Activated naive CD8-positive, alpha-beta T cell treated with anti-CD3 and anti-CD28 coated beads for 36 hours (primary cell): Measurements from ENCODE around the gene TSPAN17. TPM values are rescaled to one million over a fixed set of nuclear protein-coding genes. Genes with fewer than 3 reads are reported as not detected.

Source experiments
- DNase-seq: peaks from one replicate; pipeline ENCODE4 v3.0.0; 2021
- H3K27ac Mint-ChIP-seq: one replicate; pipeline ENCODE4 v1.8.0; 2022; ENCODE audit warnings: mild to moderate bottlenecking, moderate library complexity, mixed read lengths
- H3K27me3 Mint-ChIP-seq: one replicate; pipeline ENCODE4 v1.8.0; 2022; ENCODE audit warnings: mild to moderate bottlenecking, mixed read lengths
- H3K36me3 Mint-ChIP-seq: one replicate; pipeline ENCODE4 v1.8.0; 2021; ENCODE audit warnings: mild to moderate bottlenecking, mixed read lengths
- H3K4me1 Mint-ChIP-seq: one replicate; pipeline ENCODE4 v1.8.0; 2021; ENCODE audit warnings: mixed read lengths
- H3K4me3 Mint-ChIP-seq: one replicate; pipeline ENCODE4 v1.8.0; 2022; ENCODE audit warnings: mild to moderate bottlenecking, moderate library complexity, mixed read lengths
- H3K9me3 Mint-ChIP-seq: one replicate; pipeline ENCODE4 v1.8.0; 2022; ENCODE audit warnings: mixed read lengths
- total RNA-seq, 2 experiments: library from RNA; stranded (reverse); gene quantifications; one replicate each; pipeline ENCODE4 v1.2.3, GENCODE V29; 2021

TSPAN17 gene
- total RNA-seq, 2 experiments from 2014 or later: 25.3 to 28.6 TPM

- no peak overlapping the region for H3K27ac Mint-ChIP-seq
- DNase-seq: no peak
- no peaks in the 10 kb centered on the region for H3K36me3 Mint-ChIP-seq
- H3K4me1 Mint-ChIP-seq: peaks cover 11% of the 10 kb centered on the region
- H3K4me3 Mint-ChIP-seq: peak overlapping the region; percentile 44
- no peaks in the 10 kb centered on the region for H3K9me3 Mint-ChIP-seq
- peaks cover 74% of the 10 kb centered on the region for H3K27me3 Mint-ChIP-seq
Measured at GRCh38 chr5:176629317-176629852, 17.9 kb upstream of the TSPAN17 start.

GRCh38 chr5:176629853-176630680 lies 17.2 kb upstream of the TSPAN17 start, which contains the start of the genes EIF4E1B and SNCB:
Gene EIF4E1B, plus strand, starts transcription at chr5:176630675. Its CDS starts 12,113 bp downstream, at chr5:176642788.
Gene SNCB, minus strand, starts transcription at chr5:176630534. Its CDS starts 880 bp downstream, at chr5:176629654.
- no peak within 1 kb of the TSS for H3K27ac Mint-ChIP-seq
- peak within 1 kb of the TSS; percentile 44 for H3K4me3 Mint-ChIP-seq
- peaks cover 78% of the 10 kb centered on the region for H3K27me3 Mint-ChIP-seq
- peak; percentile 81 for DNase-seq
- H3K4me1 Mint-ChIP-seq: peaks cover 11% of the 10 kb centered on the region
- no peaks in the 10 kb centered on the region for H3K9me3 Mint-ChIP-seq
- no peaks in the 10 kb centered on the region for H3K36me3 Mint-ChIP-seq

GRCh38 chr5:176630681-176631222 lies 16.5 kb upstream of the TSPAN17 start:
- no peak for DNase-seq
- Mint-ChIP-seq H3K36me3 (no peaks in the 10 kb centered on the region), H3K9me3 (no peaks in the 10 kb centered on the region), H3K27ac (no peak overlapping the region), H3K4me1 (peaks cover 11% of the 10 kb centered on the region), H3K27me3 (peaks cover 84% of the 10 kb centered on the region), H3K4me3 (peak overlapping the region; percentile 40)

DNA sequence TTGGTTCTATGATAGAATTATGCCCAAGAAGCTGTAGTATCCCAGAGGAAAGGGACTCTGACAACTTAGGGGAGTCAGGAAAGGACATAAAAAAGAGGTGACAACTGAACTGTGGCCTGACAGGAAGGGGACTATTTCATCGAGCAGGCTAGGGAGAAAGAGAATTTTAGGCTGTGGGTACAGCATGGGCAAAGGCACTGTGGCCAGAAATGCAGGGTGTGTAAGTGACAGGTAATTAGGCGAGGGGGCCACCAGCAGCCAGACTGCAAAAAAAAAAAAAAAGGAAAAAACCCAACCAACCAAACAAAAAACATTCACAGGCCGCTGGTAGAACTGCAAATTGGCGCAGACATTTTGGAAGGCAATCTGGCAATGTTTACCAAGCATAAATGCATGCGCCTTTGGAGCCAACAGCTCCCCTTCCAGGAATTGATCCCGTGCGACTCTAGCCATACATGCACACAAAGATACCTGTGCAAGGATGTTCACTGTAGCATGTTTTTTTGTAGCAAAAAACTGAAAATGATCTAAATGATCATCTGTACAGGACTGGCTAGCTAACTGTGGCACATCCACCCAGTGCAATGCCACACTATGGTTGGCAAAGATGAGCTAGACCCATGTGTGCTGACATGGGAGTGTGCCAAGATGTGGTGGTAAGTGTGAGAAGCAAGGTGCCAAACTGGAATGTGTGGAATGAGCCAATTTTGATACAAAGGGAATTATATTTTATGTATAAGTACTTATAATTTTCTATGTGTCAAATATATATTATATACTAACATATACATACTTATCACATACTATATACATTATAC lies 15.7 kb upstream of the TSPAN17 start:
- peaks cover 80% of the 10 kb centered on the region for H3K27me3 Mint-ChIP-seq

GRCh38 chr5:176632745-176633144 lies 14.5 kb upstream of the TSPAN17 start:
- peaks cover 11% of the 10 kb centered on the region for H3K4me1 Mint-ChIP-seq
- DNase-seq: no peak
- H3K36me3 Mint-ChIP-seq: no peaks in the 10 kb centered on the region
- no peak overlapping the region for H3K4me3 Mint-ChIP-seq
- no peaks in the 10 kb centered on the region for H3K9me3 Mint-ChIP-seq
- H3K27me3 Mint-ChIP-seq: peaks cover 71% of the 10 kb centered on the region
- no peak overlapping the region for H3K27ac Mint-ChIP-seq

More for the DNA sequence above, 15.7 kb upstream of the TSPAN17 start:
- DNase-seq: no peak
- H3K27ac Mint-ChIP-seq: no peak overlapping the region
- no peaks in the 10 kb centered on the region for H3K9me3 Mint-ChIP-seq
- H3K4me3 Mint-ChIP-seq: no peak overlapping the region
- peaks cover 11% of the 10 kb centered on the region for H3K4me1 Mint-ChIP-seq
- no peaks in the 10 kb centered on the region for H3K36me3 Mint-ChIP-seq

DNA sequence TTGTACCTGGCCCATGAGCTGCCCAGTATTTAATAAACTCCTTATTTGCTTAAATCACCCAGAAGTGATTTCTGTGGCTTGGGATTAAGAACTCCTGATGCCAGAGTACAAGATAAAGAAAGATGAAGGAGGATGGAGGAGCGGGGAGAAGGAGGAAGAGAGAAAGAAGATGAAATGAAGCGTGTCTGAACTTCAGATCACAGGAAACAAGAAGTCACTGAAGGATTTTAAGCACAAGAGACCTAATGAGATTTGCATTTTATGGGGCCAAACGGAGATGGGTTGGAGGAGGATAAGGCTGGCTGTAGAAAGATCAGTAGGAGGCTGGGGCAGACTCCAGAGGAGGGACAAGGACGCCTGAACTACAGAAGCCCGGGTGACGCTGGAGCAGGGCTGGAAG lies 13.7 kb upstream of the TSPAN17 start:
- Mint-ChIP-seq H3K27me3 (peaks cover 65% of the 10 kb centered on the region), H3K27ac (no peak overlapping the region), H3K36me3 (no peaks in the 10 kb centered on the region), H3K9me3 (no peaks in the 10 kb centered on the region), H3K4me1 (peaks cover 11% of the 10 kb centered on the region), H3K4me3 (no peak overlapping the region)
- no peak for DNase-seq

DNA sequence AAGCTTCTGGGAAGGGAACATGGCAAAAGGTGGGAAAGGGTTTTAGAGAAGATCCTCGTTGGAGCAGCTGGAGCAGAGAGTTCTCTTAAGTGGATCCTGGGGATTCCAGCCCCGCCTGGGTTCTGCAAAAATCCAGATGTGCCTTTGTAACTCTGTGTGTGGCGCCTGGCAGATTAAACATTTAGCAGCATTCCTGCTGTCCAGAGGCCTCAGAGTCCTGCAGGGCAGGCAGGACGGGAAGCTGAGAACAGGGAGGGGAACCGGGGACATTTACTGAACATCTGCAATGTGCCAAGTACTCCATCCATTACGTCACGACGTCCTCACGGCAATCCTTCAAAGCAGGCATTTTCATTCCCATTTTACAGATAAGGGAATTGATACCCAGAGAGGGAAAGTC lies 10.9 kb upstream of the TSPAN17 start:
- H3K36me3 Mint-ChIP-seq: no peaks in the 10 kb centered on the region
- no peak overlapping the region for H3K4me3 Mint-ChIP-seq
- no peak overlapping the region for H3K27ac Mint-ChIP-seq
- no peak for DNase-seq
- H3K27me3 Mint-ChIP-seq: peaks cover 39% of the 10 kb centered on the region
- H3K4me1 Mint-ChIP-seq: peaks cover 5% of the 10 kb centered on the region
- H3K9me3 Mint-ChIP-seq: no peaks in the 10 kb centered on the region

DNA sequence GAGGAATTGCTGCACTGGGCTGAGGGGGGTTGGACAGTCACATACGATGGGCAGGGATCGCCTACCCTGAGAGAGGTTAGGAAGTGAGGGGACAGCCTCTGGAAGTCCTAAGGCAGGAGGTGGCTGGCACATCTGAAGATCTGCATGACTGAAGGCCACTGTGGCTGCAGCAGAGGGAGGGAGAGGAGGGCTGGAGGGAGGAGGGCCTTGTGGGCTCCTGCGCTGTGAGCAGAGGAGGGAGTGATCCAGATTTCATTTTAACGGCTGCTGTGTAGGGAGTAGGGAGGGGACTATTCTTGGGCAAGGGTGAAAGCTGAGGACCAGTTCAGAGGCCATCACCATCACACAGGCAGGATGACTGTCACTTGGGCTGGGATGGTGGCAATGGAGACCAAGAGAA lies 9.7 kb upstream of the TSPAN17 start:
- H3K27ac Mint-ChIP-seq: no peak overlapping the region
- DNase-seq: no peak
- no peaks in the 10 kb centered on the region for H3K36me3 Mint-ChIP-seq
- no peaks in the 10 kb centered on the region for H3K9me3 Mint-ChIP-seq
- peaks cover 29% of the 10 kb centered on the region for H3K27me3 Mint-ChIP-seq
- peaks cover 5% of the 10 kb centered on the region for H3K4me1 Mint-ChIP-seq
- H3K4me3 Mint-ChIP-seq: no peak overlapping the region

DNA sequence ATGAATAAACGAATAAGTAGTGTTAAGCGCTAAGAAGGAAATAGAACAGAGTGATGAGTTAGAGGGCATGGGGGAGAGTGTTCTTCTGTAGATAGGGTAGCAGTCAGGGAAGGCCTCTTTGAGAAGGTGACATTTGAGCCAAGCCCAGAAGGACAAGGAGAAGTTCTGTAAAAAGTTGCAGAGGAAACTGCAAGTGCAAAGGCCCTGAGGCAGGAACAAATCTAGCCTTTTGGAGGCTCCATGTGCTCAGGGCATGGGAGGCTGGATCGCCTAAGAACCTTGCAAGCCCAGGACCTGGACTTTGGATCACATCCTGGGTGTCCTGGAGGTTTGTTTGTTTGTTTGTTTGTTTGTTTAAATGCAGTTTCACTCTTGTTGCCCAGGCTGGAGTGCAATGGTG lies 8.8 kb upstream of the TSPAN17 start:
- H3K27ac Mint-ChIP-seq: no peak overlapping the region
- no peak for DNase-seq
- peaks cover 21% of the 10 kb centered on the region for H3K27me3 Mint-ChIP-seq
- H3K4me1 Mint-ChIP-seq: peaks cover 5% of the 10 kb centered on the region
- no peak overlapping the region for H3K4me3 Mint-ChIP-seq
- H3K36me3 Mint-ChIP-seq: no peaks in the 10 kb centered on the region
- no peaks in the 10 kb centered on the region for H3K9me3 Mint-ChIP-seq

- H3K4me3 Mint-ChIP-seq: no peak overlapping the region
- DNase-seq: no peak
- no peaks in the 10 kb centered on the region for H3K36me3 Mint-ChIP-seq
- H3K27me3 Mint-ChIP-seq: peaks cover 14% of the 10 kb centered on the region
- H3K4me1 Mint-ChIP-seq: no peaks in the 10 kb centered on the region
- H3K27ac Mint-ChIP-seq: no peak overlapping the region
- H3K9me3 Mint-ChIP-seq: no peaks in the 10 kb centered on the region
Measured at GRCh38 chr5:176639208-176639607, 8.1 kb upstream of the TSPAN17 start.

- Mint-ChIP-seq H3K9me3 (no peaks in the 10 kb centered on the region), H3K27me3 (peaks cover 9% of the 10 kb centered on the region), H3K4me1 (no peaks in the 10 kb centered on the region), H3K36me3 (no peaks in the 10 kb centered on the region), H3K4me3 (no peak overlapping the region), H3K27ac (no peak overlapping the region)
- no peak for DNase-seq
Measured at GRCh38 chr5:176639981-176640380, 7.3 kb upstream of the TSPAN17 start.

DNA sequence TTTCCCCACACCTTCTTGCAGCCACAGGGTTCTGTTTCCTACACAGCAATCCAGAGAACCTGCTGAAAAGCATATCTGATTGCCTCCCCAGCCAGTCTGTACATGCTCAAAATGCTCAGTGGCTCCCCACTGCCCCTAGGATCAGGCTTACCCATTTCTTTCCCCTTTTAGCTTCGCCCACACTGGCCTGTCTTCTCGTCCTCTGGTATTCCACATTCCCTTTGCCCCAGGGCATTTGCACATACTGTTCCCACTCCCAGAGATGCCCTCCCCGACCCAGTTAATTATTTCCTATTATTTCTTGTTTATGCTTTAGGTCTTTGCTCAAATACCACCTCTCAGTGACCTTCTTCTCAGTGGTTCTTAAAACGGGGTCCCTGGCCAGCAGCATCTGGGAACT lies 6.7 kb upstream of the TSPAN17 start:
- H3K27me3 Mint-ChIP-seq: peaks cover 2% of the 10 kb centered on the region
- H3K27ac Mint-ChIP-seq: no peak overlapping the region
- no peaks in the 10 kb centered on the region for H3K4me1 Mint-ChIP-seq
- no peak for DNase-seq
- no peaks in the 10 kb centered on the region for H3K36me3 Mint-ChIP-seq
- no peaks in the 10 kb centered on the region for H3K9me3 Mint-ChIP-seq
- no peak overlapping the region for H3K4me3 Mint-ChIP-seq

GRCh38 chr5:176642675-176643490 lies 4.4 kb upstream of the TSPAN17 start:
- no peak for DNase-seq
- Mint-ChIP-seq H3K9me3 (no peaks in the 10 kb centered on the region), H3K27ac (no peak overlapping the region), H3K27me3 (no peaks in the 10 kb centered on the region), H3K4me3 (no peak overlapping the region), H3K4me1 (peaks cover 11% of the 10 kb centered on the region), H3K36me3 (no peaks in the 10 kb centered on the region)

GRCh38 chr5:176643491-176644219 lies 3.6 kb upstream of the TSPAN17 start:
- H3K27ac Mint-ChIP-seq: no peak overlapping the region
- no peaks in the 10 kb centered on the region for H3K9me3 Mint-ChIP-seq
- H3K4me3 Mint-ChIP-seq: no peak overlapping the region
- no peaks in the 10 kb centered on the region for H3K27me3 Mint-ChIP-seq
- no peak for DNase-seq
- no peaks in the 10 kb centered on the region for H3K36me3 Mint-ChIP-seq
- H3K4me1 Mint-ChIP-seq: peaks cover 15% of the 10 kb centered on the region
